NB4 (cell line): ENCODE results near the gene SOX14.

Experiments used
- DNase-seq: peaks from one replicate; pipeline ENCODE4 v3.0.0; 2010; ENCODE audit warnings: low read depth
- H3K4me3 ChIP-seq: one replicate; pipeline ENCODE4 v1.5.1; 2011; ENCODE audit warnings: mild to moderate bottlenecking, low read depth, low read length, moderate library complexity
- CTCF ChIP-seq: IDR thresholded peaks from one replicate; pipeline ENCODE4 v1.5.1; 2012; ENCODE audit warnings: low read depth, low read length
- MAX ChIP-seq: IDR thresholded peaks from 2 replicates; pipeline ENCODE4 v1.6.1; 2011; ENCODE audit warnings: low read depth, low read length
- MYC ChIP-seq: IDR thresholded peaks from 2 replicates; pipeline ENCODE4 v1.6.1; 2011; ENCODE audit warnings: low read depth, low read length
- POLR2A ChIP-seq: IDR thresholded peaks from 2 replicates; pipeline ENCODE4 v1.6.1; 2011; ENCODE audit warnings: mild to moderate bottlenecking; ENCODE audit not compliant: insufficient read length; ENCODE audit errors: extremely low read depth

SOX14 gene

GRCh38 chr3:137764001-137764433 lies at the start of gene SOX14:
Gene SOX14, plus strand, starts transcription at chr3:137764315. Its CDS starts 470 bp downstream, at chr3:137764785.
- H3K4me3 ChIP-seq = no peak within 1 kb of the TSS
- DNase-seq = no peak
- TF ChIP-seq MAX (no peak), CTCF (no peak), MYC (no peak)

- DNase-seq = no peak
- TF ChIP-seq CTCF (no peak), POLR2A (no peak), MYC (no peak), MAX (no peak)
These were observed 49.6 kb upstream of the SOX14 start for GRCh38 chr3:137714551-137714950.

GRCh38 chr3:137724240-137724639 lies 39.9 kb upstream of the SOX14 start:
- TF ChIP-seq CTCF = no peak
- TF ChIP-seq MAX = no peak
- no peak for TF ChIP-seq POLR2A
- TF ChIP-seq MYC = no peak
- DNase-seq = no peak
- H3K4me3 ChIP-seq = no peak overlapping the region

More at GRCh38 chr3:137714551-137714950, 49.6 kb upstream of the SOX14 start:
- no peak overlapping the region for H3K4me3 ChIP-seq

GRCh38 chr3:137737208-137737607 lies 26.9 kb upstream of the SOX14 start:
- DNase-seq = no peak
- no peak overlapping the region for H3K4me3 ChIP-seq
- no peak for TF ChIP-seq MAX
- TF ChIP-seq MYC = no peak
- TF ChIP-seq POLR2A = no peak
- TF ChIP-seq CTCF = no peak

GRCh38 chr3:137738710-137739109 lies 25.4 kb upstream of the SOX14 start:
- no peak overlapping the region for H3K4me3 ChIP-seq
- no peak for DNase-seq
- TF ChIP-seq POLR2A (no peak), CTCF (no peak), MYC (no peak), MAX (no peak)

GRCh38 chr3:137743608-137744007 lies 20.5 kb upstream of the SOX14 start:
- no peak overlapping the region for H3K4me3 ChIP-seq
- TF ChIP-seq CTCF = no peak
- TF ChIP-seq MAX = no peak
- TF ChIP-seq MYC = no peak
- no peak for TF ChIP-seq POLR2A
- DNase-seq = no peak
